ENCODE measurements around the gene ZNF766.
"Not testable (repeated sequence)": the region's sequence is repeated elsewhere in the genome, so short reads cannot be mapped to it uniquely, and the experiment has no call there.

The ZNF766 gene

GRCh38 chr19:52244021-52244420 is 25.4 kb upstream of the ZNF766 start:
- Histone ChIP-seq H3K36me3 (ENCODE audit: low read depth) (no peaks in the 10 kb centered on the region), H3K27me3 (ENCODE audit: insufficient read depth, poor library complexity, severe bottlenecking) (no peaks in the 10 kb centered on the region), H3K27ac (ENCODE audit: poor library complexity, severe bottlenecking) (no peak overlapping the region), H3K4me1 (ENCODE audit: insufficient read depth, poor library complexity, severe bottlenecking) (no peaks in the 10 kb centered on the region), H3K9me3 (ENCODE audit: severe bottlenecking) (no peaks in the 10 kb centered on the region), H3K4me3 (ENCODE audit: severe bottlenecking) (no peak overlapping the region)
- DNase-seq (ENCODE audit: low spot score) (no peak), ATAC-seq (ENCODE audit: low read depth) (no peak)
- TF ChIP-seq CTCF (IDR thresholded peaks at IDR 0.05; ENCODE audit: poor library complexity, severe bottlenecking): no peak

- DNase-seq (ENCODE audit: low spot score) (no peak), ATAC-seq (ENCODE audit: low read depth) (no peak)
- Histone ChIP-seq H3K27me3 (ENCODE audit: insufficient read depth, poor library complexity, severe bottlenecking) (no peaks in the 10 kb centered on the region), H3K27ac (ENCODE audit: poor library complexity, severe bottlenecking) (no peak overlapping the region), H3K36me3 (ENCODE audit: low read depth) (no peaks in the 10 kb centered on the region), H3K4me3 (ENCODE audit: severe bottlenecking) (no peak overlapping the region), H3K4me1 (ENCODE audit: insufficient read depth, poor library complexity, severe bottlenecking) (no peaks in the 10 kb centered on the region), H3K9me3 (ENCODE audit: severe bottlenecking) (no peaks in the 10 kb centered on the region)
- TF ChIP-seq CTCF (IDR thresholded peaks at IDR 0.05; ENCODE audit: poor library complexity, severe bottlenecking): peak; percentile 47
Measured at GRCh38 chr19:52248241-52248640, 21.1 kb upstream of the ZNF766 start.

- no peak for DNase-seq (ENCODE audit: low spot score)
- H3K27me3 ChIP-seq (ENCODE audit: insufficient read depth, poor library complexity, severe bottlenecking): no peaks in the 10 kb centered on the region
- TF ChIP-seq CTCF (IDR thresholded peaks at IDR 0.05; ENCODE audit: poor library complexity, severe bottlenecking): no peak
- no peaks in the 10 kb centered on the region for H3K4me1 ChIP-seq (ENCODE audit: insufficient read depth, poor library complexity, severe bottlenecking)
- no peak overlapping the region for H3K4me3 ChIP-seq (ENCODE audit: severe bottlenecking)
- H3K27ac ChIP-seq (ENCODE audit: poor library complexity, severe bottlenecking): no peak overlapping the region
- H3K9me3 ChIP-seq (ENCODE audit: severe bottlenecking): no peaks in the 10 kb centered on the region
- ATAC-seq (ENCODE audit: low read depth): no peak
- H3K36me3 ChIP-seq (ENCODE audit: low read depth): no peaks in the 10 kb centered on the region
Measured at GRCh38 chr19:52258426-52258825, 11.0 kb upstream of the ZNF766 start.

- not testable (repeated sequence) for H3K9me3 ChIP-seq (ENCODE audit: severe bottlenecking); DNase-seq (ENCODE audit: low spot score); ATAC-seq (ENCODE audit: low read depth); H3K36me3 ChIP-seq (ENCODE audit: low read depth); H3K27ac ChIP-seq (ENCODE audit: poor library complexity, severe bottlenecking); H3K27me3 ChIP-seq (ENCODE audit: insufficient read depth, poor library complexity, severe bottlenecking); H3K4me3 ChIP-seq (ENCODE audit: severe bottlenecking); H3K4me1 ChIP-seq (ENCODE audit: insufficient read depth, poor library complexity, severe bottlenecking)
Measured at GRCh38 chr19:52265556-52265955, 3.8 kb upstream of the ZNF766 start.

- peak overlapping the region; percentile 91 for H3K4me3 ChIP-seq (ENCODE audit: severe bottlenecking)
- no peak for TF ChIP-seq CTCF (IDR thresholded peaks at IDR 0.05; ENCODE audit: poor library complexity, severe bottlenecking)
- DNase-seq (ENCODE audit: low spot score): no peak
- H3K27ac ChIP-seq (ENCODE audit: poor library complexity, severe bottlenecking): peak overlapping the region; percentile 62
- H3K9me3 ChIP-seq (ENCODE audit: severe bottlenecking): no peaks in the 10 kb centered on the region
- peaks cover 34% of the 10 kb centered on the region for H3K36me3 ChIP-seq (ENCODE audit: low read depth)
- ATAC-seq (ENCODE audit: low read depth): 0 out of 3 replicates have a peak, but pooled peaks have one; percentile 5
- no peaks in the 10 kb centered on the region for H3K4me1 ChIP-seq (ENCODE audit: insufficient read depth, poor library complexity, severe bottlenecking)
- H3K27me3 ChIP-seq (ENCODE audit: insufficient read depth, poor library complexity, severe bottlenecking): no peaks in the 10 kb centered on the region
Measured at GRCh38 chr19:52270266-52270885, 989 bp downstream of the ZNF766 start.
